CD14-positive monocyte (primary cell): ENCODE data around the gene ANKRD18B. TPM values are rescaled to one million over a fixed set of nuclear protein-coding genes. Genes with fewer than 3 reads are reported as not detected.
"Not testable (repeated sequence)": the region's sequence is repeated elsewhere in the genome, so short reads cannot be mapped to it uniquely, and the experiment has no call there.

Experiments
- DNase-seq, 3 donors: peaks; one replicate each; pipeline ENCODE4 v3.0.0-alpha.2; 2011 to 2022
- H2AFZ ChIP-seq: 2 replicates; pipeline ENCODE4 v1.6.0; 2012; ENCODE audit warnings: mild to moderate bottlenecking, low read depth, low read length, inconsistent platforms; ENCODE audit not compliant: insufficient read depth, poor library complexity, severe bottlenecking
- H3K27ac ChIP-seq, 2 donors: 1 replicate in 1 of 2; 2 replicates in 1 of 2; pipeline ENCODE4 v1.5.1; 2012 to 2013; ENCODE audit warnings: low read length in 2 of 2, control low read depth in 1 of 2, inconsistent platforms in 1 of 2, low read depth in 1 of 2, mild to moderate bottlenecking in 1 of 2
- H3K27me3 ChIP-seq, 2 donors: one replicate each; pipeline versions ENCODE4 v1.6.0 to v1.6.1; 2011 to 2013; ENCODE audit warnings: low read length in 2 of 2; ENCODE audit not compliant: control insufficient read depth in 2 of 2, insufficient read depth in 2 of 2
- H3K36me3 ChIP-seq, 2 donors: replicated peaks in 1 of 2; 1 replicate in 1 of 2; 2 replicates in 1 of 2; pipeline versions ENCODE4 v1.5.1 to v1.6.1; 2012 to 2013; ENCODE audit warnings: low read length in 2 of 2, control low read depth in 1 of 2, inconsistent platforms in 1 of 2, mild to moderate bottlenecking in 1 of 2; ENCODE audit not compliant: insufficient read depth in 2 of 2, control insufficient read depth in 1 of 2
- H3K4me1 ChIP-seq, 2 donors: 1 replicate in 1 of 2; 2 replicates in 1 of 2; pipeline versions ENCODE4 v1.5.1 to v1.6.1; 2012 to 2013; ENCODE audit warnings: low read length in 2 of 2, control low read depth in 1 of 2, inconsistent platforms in 1 of 2, mild to moderate bottlenecking in 1 of 2, moderate library complexity in 1 of 2; ENCODE audit not compliant: insufficient read depth in 2 of 2, control insufficient read depth in 1 of 2
- H3K4me2 ChIP-seq: replicated peaks from 2 replicates; pipeline ENCODE3; 2012; ENCODE audit warnings: low read length, moderate library complexity, mild to moderate bottlenecking; ENCODE audit not compliant: poor library complexity, severe bottlenecking; ENCODE audit errors: extremely low read depth
- H3K4me3 ChIP-seq, 3 experiments: fragments of 200-600 bp in 1 of 3; sonication (generic) in 1 of 3; replicated peaks in 1 of 3; 1 replicate in 2 of 3; 2 replicates in 1 of 3; pipeline ENCODE4 v1.5.1; 2011 to 2013; ENCODE audit warnings: low read length in 3 of 3, mild to moderate bottlenecking in 3 of 3, control low read depth in 2 of 3, low read depth in 2 of 3, inconsistent platforms in 1 of 3, moderate library complexity in 1 of 3
- H3K79me2 ChIP-seq: 2 replicates; pipeline ENCODE4 v1.6.0; 2012; ENCODE audit warnings: mild to moderate bottlenecking, control low read depth, inconsistent platforms, low read length, moderate library complexity; ENCODE audit not compliant: insufficient read depth
- H3K9ac ChIP-seq: 2 replicates; pipeline ENCODE4 v1.6.0; 2017; ENCODE audit warnings: low read length, mild to moderate bottlenecking; ENCODE audit not compliant: insufficient read depth, poor library complexity, severe bottlenecking
- H3K9me3 ChIP-seq, 2 donors: replicated peaks in 1 of 2; 1 replicate in 1 of 2; 2 replicates in 1 of 2; pipeline versions ENCODE4 v1.5.1 to v1.6.1; 2012 to 2013; ENCODE audit warnings: low read length in 2 of 2, control low read depth in 1 of 2; ENCODE audit not compliant: control insufficient read depth in 1 of 2, insufficient read depth in 1 of 2
- H4K20me1 ChIP-seq: 2 replicates; pipeline ENCODE4 v1.6.0; 2012; ENCODE audit warnings: mild to moderate bottlenecking, low read length, control low read depth, moderate library complexity; ENCODE audit not compliant: insufficient read depth
- H3K27ac Mint-ChIP-seq, 7 donors: one replicate each; pipeline ENCODE4 v1.8.0; 2020; ENCODE audit warnings: mild to moderate bottlenecking in 7 of 7, mixed read lengths in 7 of 7, moderate library complexity in 6 of 7, inconsistent platforms in 2 of 7
- H3K27me3 Mint-ChIP-seq, 3 donors: one replicate each; pipeline ENCODE4 v1.8.0; 2021 to 2022; ENCODE audit warnings: low read depth in 3 of 3, mild to moderate bottlenecking in 3 of 3, mixed read lengths in 3 of 3, moderate library complexity in 3 of 3, inconsistent platforms in 1 of 3
- H3K36me3 Mint-ChIP-seq, 2 donors: one replicate each; pipeline ENCODE4 v1.8.0; 2020; ENCODE audit warnings: mixed read lengths in 2 of 2, inconsistent platforms in 1 of 2, mild to moderate bottlenecking in 1 of 2
- H3K4me1 Mint-ChIP-seq: one replicate; pipeline ENCODE4 v1.8.0; 2020; ENCODE audit warnings: mild to moderate bottlenecking, mixed read lengths
- H3K4me3 Mint-ChIP-seq, 2 donors: one replicate each; pipeline ENCODE4 v1.8.0; 2020; ENCODE audit warnings: mild to moderate bottlenecking in 2 of 2, mixed read lengths in 2 of 2, moderate library complexity in 1 of 2
- H3K9me3 Mint-ChIP-seq, 7 donors: one replicate each; pipeline ENCODE4 v1.8.0; 2020 to 2022; ENCODE audit warnings: mixed read lengths in 7 of 7, mild to moderate bottlenecking in 6 of 7, moderate library complexity in 6 of 7, inconsistent platforms in 2 of 7
- WGBS: methylation state at CpG from one replicate; pipeline ENCODE4 v1.1.5; 2013; ENCODE audit warnings: missing lambda C conversion rate; ENCODE audit not compliant: insufficient coverage; 5-methylcytosine and 5-hydroxymethylcytosine counted together
- intact Hi-C, 2 donors: fragments of 100-400 bp; cut with micrococcal nuclease; formaldehyde crosslinking; loops; one replicate each; pipeline versions ENCODE4 v1.15.0 to v1.15.1; 2023
- polyA plus RNA-seq, 3 donors: library from polyadenylated mRNA; depleted of rRNA in 1 of 3; unstranded in 2 of 3; stranded (reverse) in 1 of 3; fragments of 300-500 nt in 2 of 3; fragments of >200 nt in 1 of 3; fragmentation: Illumina TruSeq in 2 of 3; gene quantifications; 1 replicate in 2 of 3; 2 replicates in 1 of 3; pipeline ENCODE4 v1.2.3, GENCODE V29; 2012 to 2021

Gene ANKRD18B
- polyA plus RNA-seq, 3 donors: not detected

DNA sequence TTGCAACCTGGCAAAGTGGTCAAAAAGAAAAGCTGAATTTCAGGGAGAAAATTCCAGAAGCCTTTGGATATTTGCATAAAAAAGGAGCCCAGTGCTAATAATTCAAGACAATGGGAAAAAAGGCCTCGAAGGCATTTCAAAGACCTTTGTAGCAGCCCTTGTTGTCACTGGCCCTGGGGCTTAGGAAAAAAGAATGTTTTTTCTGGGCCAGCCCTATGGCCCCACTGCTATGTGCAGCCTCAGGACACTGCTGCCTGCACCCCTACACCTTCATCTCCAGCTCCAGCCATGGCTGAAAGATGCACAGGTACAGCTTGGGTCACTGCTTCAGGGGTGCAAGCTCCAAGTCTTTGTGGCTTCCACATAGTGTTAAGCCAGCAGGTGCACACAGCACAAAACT is 62.1 kb downstream of the ANKRD18B start:
- intact Hi-C loops, H3K27ac ChIP-seq, H3K9me3 ChIP-seq, H3K36me3 Mint-ChIP-seq, H3K9ac ChIP-seq, H3K27ac Mint-ChIP-seq, H3K27me3 Mint-ChIP-seq, H3K4me1 Mint-ChIP-seq, H4K20me1 ChIP-seq, H3K9me3 Mint-ChIP-seq, H3K4me2 ChIP-seq, H3K36me3 ChIP-seq, DNase-seq, H3K4me3 Mint-ChIP-seq, H3K4me1 ChIP-seq, H3K4me3 ChIP-seq, H3K27me3 ChIP-seq, H3K79me2 ChIP-seq, H2AFZ ChIP-seq: not testable (repeated sequence)
- WGBS: no CpG with 5 or more reads among the region's 1 CpG

GRCh38 chr9:33587799-33588198 is 63.7 kb downstream of the ANKRD18B start:
- H3K27me3 Mint-ChIP-seq, H3K4me3 ChIP-seq, H3K9me3 ChIP-seq, H3K27ac ChIP-seq, H3K9me3 Mint-ChIP-seq, H3K36me3 ChIP-seq, H3K4me1 Mint-ChIP-seq, H3K27me3 ChIP-seq, H3K36me3 Mint-ChIP-seq, H3K4me2 ChIP-seq, H3K9ac ChIP-seq, DNase-seq, H3K27ac Mint-ChIP-seq, intact Hi-C loops, H4K20me1 ChIP-seq, H2AFZ ChIP-seq, H3K79me2 ChIP-seq, H3K4me3 Mint-ChIP-seq, H3K4me1 ChIP-seq: not testable (repeated sequence)
- no CpG with 5 or more reads among the region's 2 CpGs for WGBS

- H2AFZ ChIP-seq, H3K9me3 Mint-ChIP-seq, H3K27me3 Mint-ChIP-seq, H3K36me3 ChIP-seq, H3K9me3 ChIP-seq, H3K4me1 Mint-ChIP-seq, H3K4me3 ChIP-seq, H3K27ac Mint-ChIP-seq, H3K9ac ChIP-seq, H3K27ac ChIP-seq, H3K36me3 Mint-ChIP-seq, DNase-seq, H3K79me2 ChIP-seq, intact Hi-C loops, H3K4me3 Mint-ChIP-seq, H4K20me1 ChIP-seq, H3K4me2 ChIP-seq, H3K4me1 ChIP-seq, H3K27me3 ChIP-seq: not testable (repeated sequence)
- no CpG with 5 or more reads among the region's 2 CpGs for WGBS
These were observed 64.8 kb downstream of the ANKRD18B start for GRCh38 chr9:33588876-33589275.

DNA sequence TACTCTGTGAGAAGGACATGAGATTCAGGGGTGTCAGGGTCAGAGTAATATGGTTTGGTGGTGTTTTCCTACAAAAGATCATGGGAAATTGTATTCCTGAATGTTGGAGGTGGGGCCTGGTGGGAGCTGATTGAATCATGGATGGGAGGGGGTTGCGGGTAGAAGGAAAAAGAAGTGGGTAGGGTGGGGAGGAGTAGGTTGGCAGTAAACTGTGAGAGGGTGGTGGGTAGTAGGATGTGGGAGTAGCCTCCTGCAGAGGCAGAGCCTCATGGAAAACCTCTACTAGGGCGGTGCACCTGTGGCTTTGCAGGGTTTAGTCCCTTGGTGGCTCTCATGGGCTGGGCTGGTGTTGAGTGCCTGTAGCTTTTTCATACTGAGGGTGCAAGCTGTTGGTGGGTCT is 66.8 kb downstream of the ANKRD18B start:
- H3K4me1 Mint-ChIP-seq, H3K79me2 ChIP-seq, H3K36me3 Mint-ChIP-seq, H3K36me3 ChIP-seq, H3K9me3 ChIP-seq, H3K4me3 ChIP-seq, intact Hi-C loops, H3K27me3 Mint-ChIP-seq, H3K9ac ChIP-seq, H3K4me3 Mint-ChIP-seq, H3K27ac Mint-ChIP-seq, H4K20me1 ChIP-seq, H3K27me3 ChIP-seq, H3K9me3 Mint-ChIP-seq, H2AFZ ChIP-seq, H3K4me2 ChIP-seq, DNase-seq, H3K4me1 ChIP-seq, H3K27ac ChIP-seq: not testable (repeated sequence)
- 100% methylated on average over 1 of the region's 2 CpGs for WGBS
